Left ventricle myocardium inferior (tissue), 1 donor: ENCODE results near the gene CSH2. TPM values are rescaled to one million over a fixed set of nuclear protein-coding genes. Genes with fewer than 3 reads are reported as not detected.
A peak's percentile ranks its signal among the peaks of the same experiment; 100 is the strongest.
"Not testable (repeated sequence)": the region's sequence is repeated elsewhere in the genome, so short reads cannot be mapped to it uniquely, and the experiment has no call there.

Experiments
- DNase-seq: peaks from one replicate; pipeline ENCODE4 v3.0.0-alpha.2; 2020
- H3K27ac ChIP-seq: fragments of 200-600 bp; replicated peaks from 2 replicates; pipeline ENCODE4 v1.8.0; 2021
- H3K27me3 ChIP-seq: fragments of 200-600 bp; 2 replicates; pipeline ENCODE4 v1.8.0; 2021; ENCODE audit warnings: low read depth
- H3K36me3 ChIP-seq: fragments of 200-600 bp; 2 replicates; pipeline ENCODE4 v1.8.0; 2021
- H3K4me1 ChIP-seq: fragments of 200-600 bp; 2 replicates; pipeline ENCODE4 v1.8.0; 2021
- H3K4me3 ChIP-seq: fragments of 200-600 bp; 2 replicates; pipeline ENCODE4 v1.8.0; 2021; ENCODE audit warnings: mild to moderate bottlenecking, moderate library complexity
- H3K9me3 ChIP-seq: fragments of 200-600 bp; replicated peaks from 2 replicates; pipeline ENCODE4 v1.8.0; 2021
- CTCF ChIP-seq: fragments of 200-600 bp; IDR thresholded peaks from 2 replicates; pipeline ENCODE4 v1.8.0; 2021; ENCODE audit warnings: antibody characterized with exemption, mild to moderate bottlenecking, borderline replicate concordance
- intact Hi-C: fragments of 100-400 bp; cut with micrococcal nuclease; formaldehyde crosslinking; loops from one replicate; pipeline ENCODE4 v1.11.0; 2022
- total RNA-seq: library from RNA; stranded (reverse); fragmentation: NEBNext Ultra II Directional; extraction: Animal tissue kit (Norgen Biotek cat#: 25700); gene quantifications from one replicate; pipeline ENCODE4 v1.2.1, GENCODE V29; 2021
- donor health status: DM: no; HTN: yes; CAD: no; lungs with severe emphysema.

CSH2 gene
- total RNA-seq, 1 donor from 2014 or later, result not detected

DNA sequence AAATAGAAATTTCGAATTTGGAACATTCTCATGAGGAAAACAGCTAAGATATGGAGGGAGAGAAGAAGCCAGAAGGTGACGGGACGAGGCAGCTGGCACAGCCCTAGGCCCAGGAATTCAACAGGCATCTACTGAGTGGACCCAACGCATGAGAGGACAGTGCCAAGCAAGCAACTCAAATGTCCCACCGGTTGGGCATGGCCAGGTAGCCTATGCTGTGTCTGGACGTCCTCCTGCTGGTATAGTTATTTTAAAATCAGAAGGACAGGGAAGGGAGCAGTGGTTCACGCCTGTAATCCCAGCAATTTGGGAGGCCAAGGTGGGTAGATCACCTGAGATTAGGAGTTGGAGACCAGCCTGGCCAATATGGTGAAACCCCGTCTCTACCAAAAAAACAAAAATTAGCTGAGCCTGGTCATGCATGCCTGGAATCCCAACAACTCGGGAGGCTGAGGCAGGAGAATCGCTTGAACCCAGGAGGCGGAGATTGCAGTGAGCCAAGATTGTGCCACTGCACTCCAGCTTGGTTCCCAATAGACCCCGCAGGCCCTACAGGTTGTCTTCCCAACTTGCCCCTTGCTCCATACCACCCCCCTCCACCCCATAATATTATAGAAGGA, 43.2 kb upstream of the CSH2 start:
- intact Hi-C loops, result loop anchor here (10.0 kb wide), 1 partner anchor 108 kb away; the partner anchor contains the start of gene ICAM2
- Histone ChIP-seq H3K36me3 (no peaks in the 10 kb centered on the region), H3K27ac (no peak overlapping the region), H3K4me3 (no peak overlapping the region), H3K4me1 (peaks cover 6% of the 10 kb centered on the region), H3K9me3 (no peaks in the 10 kb centered on the region), H3K27me3 (peaks cover 18% of the 10 kb centered on the region)
- TF ChIP-seq CTCF, result no peak
- DNase-seq, result no peak

- not testable (repeated sequence) for H3K4me3 ChIP-seq, DNase-seq, H3K4me1 ChIP-seq, H3K36me3 ChIP-seq, H3K9me3 ChIP-seq, H3K27ac ChIP-seq
- H3K27me3 ChIP-seq, result peaks cover 26% of the 10 kb centered on the region
- intact Hi-C loops, result loop anchor here (10.0 kb wide), 1 partner anchor 109 kb away; the partner anchor contains the start of gene ICAM2
These were observed 42.3 kb upstream of the CSH2 start for GRCh38 chr17:63915753-63916152.

GRCh38 chr17:63914471-63914870, 41.0 kb upstream of the CSH2 start:
- TF ChIP-seq CTCF, result no peak
- H3K9me3 ChIP-seq, result no peaks in the 10 kb centered on the region
- no peak overlapping the region for H3K27ac ChIP-seq
- H3K36me3 ChIP-seq, result no peaks in the 10 kb centered on the region
- no peak for DNase-seq
- intact Hi-C loops, result loop anchor here (10.0 kb wide), 1 partner anchor 110 kb away; the partner anchor contains the start of gene ICAM2
- H3K4me3 ChIP-seq, result no peak overlapping the region
- peaks cover 5% of the 10 kb centered on the region for H3K4me1 ChIP-seq
- peaks cover 38% of the 10 kb centered on the region for H3K27me3 ChIP-seq

GRCh38 chr17:63911657-63912100, 38.2 kb upstream of the CSH2 start:
- TF ChIP-seq CTCF, result peak; percentile 88
- no peaks in the 10 kb centered on the region for H3K36me3 ChIP-seq
- peaks cover 27% of the 10 kb centered on the region for H3K27me3 ChIP-seq
- no peaks in the 10 kb centered on the region for H3K9me3 ChIP-seq
- DNase-seq, result no peak
- intact Hi-C loops, result loop anchor here (10.0 kb wide), 1 partner anchor 113 kb away; the partner anchor contains the start of gene ICAM2
- no peak overlapping the region for H3K27ac ChIP-seq
- no peak overlapping the region for H3K4me3 ChIP-seq
- H3K4me1 ChIP-seq, result no peaks in the 10 kb centered on the region

DNA sequence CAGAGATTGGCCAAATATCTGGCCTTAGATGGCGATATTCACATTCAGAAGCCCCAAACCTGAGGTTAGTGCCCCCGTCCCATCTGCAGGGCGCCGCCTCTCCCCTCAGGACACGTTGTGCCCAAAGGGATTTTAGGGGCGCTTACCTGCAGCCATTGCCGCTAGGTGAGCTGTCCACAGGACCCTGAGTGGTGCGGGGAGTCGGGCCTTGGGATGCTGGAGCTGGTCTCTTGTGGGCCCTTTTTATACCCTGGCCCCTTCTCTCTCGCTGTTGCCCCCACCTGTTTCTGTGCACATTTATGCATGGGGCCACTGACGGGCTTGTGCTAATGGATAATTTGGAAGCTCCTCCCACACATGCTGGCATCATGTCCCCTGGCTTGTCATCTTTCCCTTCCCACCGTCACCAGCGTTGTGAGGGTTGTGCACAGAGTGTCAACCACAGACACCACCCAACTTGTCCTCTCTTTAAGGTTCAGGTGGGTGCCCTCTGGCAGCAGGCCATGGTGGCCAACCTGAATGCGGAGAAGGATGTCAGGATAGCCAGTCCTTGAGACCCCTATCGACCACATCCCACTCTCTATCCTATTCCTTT, 37.7 kb upstream of the CSH2 start, which contains the start of gene CSHL1:
CSHL1 (minus strand) TSS at position 218 of the 595 bp plus-strand sequence; CDS start at position 156, 62 bp downstream.
- TF ChIP-seq CTCF, result no peak
- Histone ChIP-seq H3K36me3 (no peaks in the 10 kb centered on the region), H3K27ac (no peak within 1 kb of the TSS), H3K4me1 (no peaks in the 10 kb centered on the region), H3K27me3 (peaks cover 24% of the 10 kb centered on the region), H3K4me3 (no peak within 1 kb of the TSS), H3K9me3 (no peaks in the 10 kb centered on the region)
- no peak for DNase-seq
- intact Hi-C loops, result loop anchor here (10.0 kb wide), 1 partner anchor 114 kb away; the partner anchor contains the start of gene ICAM2

- no peak for TF ChIP-seq CTCF
- intact Hi-C loops, result loop anchor here (10.0 kb wide), 1 partner anchor 115 kb away; the partner anchor contains the start of gene ICAM2
- no peak for DNase-seq
- Histone ChIP-seq H3K27me3 (peaks cover 24% of the 10 kb centered on the region), H3K4me1 (no peaks in the 10 kb centered on the region), H3K9me3 (no peaks in the 10 kb centered on the region), H3K36me3 (no peaks in the 10 kb centered on the region), H3K27ac (no peak overlapping the region), H3K4me3 (no peak overlapping the region)
These were observed 36.6 kb upstream of the CSH2 start for GRCh38 chr17:63910096-63910495.

DNA sequence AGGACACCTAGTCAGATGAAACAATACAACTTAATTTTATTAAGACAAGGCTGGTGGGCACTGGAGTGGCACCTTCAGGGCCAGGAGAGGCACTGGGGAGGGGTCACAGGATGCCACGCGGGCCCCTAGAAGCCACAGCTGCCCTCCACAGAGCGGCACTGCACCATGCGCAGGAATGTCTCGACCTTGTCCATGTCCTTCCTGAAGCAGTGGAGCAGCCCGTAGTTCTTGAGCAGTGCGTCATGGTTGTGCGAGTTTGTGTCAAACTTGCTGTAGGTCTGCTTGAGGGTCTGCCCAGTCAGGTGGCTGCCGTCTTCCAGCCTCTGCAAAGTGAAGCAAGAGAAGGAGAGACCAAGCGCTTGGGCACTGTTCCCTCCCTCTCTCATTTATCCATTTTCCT, 36.1 kb upstream of the CSH2 start:
- not testable (repeated sequence) for H3K36me3 ChIP-seq, H3K4me1 ChIP-seq, H3K27ac ChIP-seq, H3K9me3 ChIP-seq, DNase-seq, H3K4me3 ChIP-seq
- intact Hi-C loops, result loop anchor here (10.0 kb wide), 1 partner anchor 225 kb away; the partner anchor contains the start of gene ERN1
- H3K27me3 ChIP-seq, result peaks cover 24% of the 10 kb centered on the region
